Left lobe of liver (tissue), 2 donors: ENCODE measurements around the gene MYEOV. TPM values are rescaled to one million over a fixed set of nuclear protein-coding genes. Genes with fewer than 3 reads are reported as not detected.
A peak's percentile ranks its signal among the peaks of the same experiment; 100 is the strongest.

ENCODE experiments used
- ATAC-seq: fragments of 200-7000 bp; cut with Tn5 transposase; one replicate; pipeline ENCODE4 v1.9.1; 2020; ENCODE audit warnings: mild to moderate bottlenecking, moderate library complexity
- DNase-seq: peaks from one replicate; pipeline ENCODE4 v3.0.0-alpha.2; 2020; ENCODE audit warnings: low spot score
- total RNA-seq: library from RNA; stranded (reverse); gene quantifications from one replicate; pipeline ENCODE4 v1.2.1, GENCODE V29; 2021
- donor health status: DM: no; HTN: no; CAD: no; lungs with moderate emphysema.
- donor health status: DM: no; HTN: yes; CAD: no.

The MYEOV gene
- total RNA-seq, 1 donor from 2014 or later = 0.78 TPM

DNA sequence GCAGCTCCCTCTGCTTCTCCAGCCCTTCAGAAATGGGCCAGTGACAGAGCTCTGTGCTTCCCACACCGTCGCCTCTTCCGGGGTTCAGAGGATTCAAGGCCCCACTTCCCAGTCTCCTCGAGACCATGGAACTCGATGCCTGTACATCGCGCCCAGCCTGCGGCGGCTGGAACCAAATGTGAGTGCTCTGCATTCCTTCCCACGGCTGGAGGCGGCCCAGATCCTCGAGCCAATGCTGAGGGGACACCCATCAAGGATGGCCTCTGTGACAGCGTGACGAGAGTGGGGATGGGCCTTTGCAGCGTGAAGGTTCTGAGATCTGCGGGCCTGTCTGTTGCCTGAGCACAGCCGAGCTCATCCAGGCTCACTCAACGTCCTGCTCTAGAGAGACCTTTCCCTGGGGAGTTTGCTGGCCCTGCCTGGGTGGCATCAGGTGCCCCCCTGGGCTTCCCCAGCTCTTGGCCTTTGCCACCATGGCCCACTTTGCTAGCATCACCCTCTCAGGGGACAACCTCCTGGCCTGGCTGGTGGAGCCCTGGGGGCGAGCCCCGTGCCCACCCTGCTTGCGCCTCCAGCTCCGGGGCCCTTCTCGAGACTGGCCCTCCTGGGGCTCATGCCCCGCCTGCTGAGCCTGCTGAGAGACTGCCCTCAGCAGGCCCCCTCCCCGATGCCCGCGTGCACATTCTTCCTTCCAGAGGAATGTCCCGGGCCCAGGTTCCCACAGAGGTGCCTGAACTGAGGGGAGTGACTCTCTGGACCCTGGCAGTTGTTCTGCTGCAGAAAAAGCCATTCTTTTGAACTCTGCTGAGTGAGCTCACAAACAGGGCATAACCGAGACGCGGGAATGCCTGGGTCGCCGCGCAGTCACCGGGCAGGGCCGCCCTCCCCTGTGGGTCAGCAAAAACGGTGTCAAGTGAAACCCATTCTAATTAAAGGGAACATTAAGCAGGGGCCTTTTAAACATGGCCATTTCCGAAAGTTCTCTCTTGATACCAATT lies 7.3 kb upstream of the MYEOV start:
- ATAC-seq = no peak
- no peak for DNase-seq

DNA sequence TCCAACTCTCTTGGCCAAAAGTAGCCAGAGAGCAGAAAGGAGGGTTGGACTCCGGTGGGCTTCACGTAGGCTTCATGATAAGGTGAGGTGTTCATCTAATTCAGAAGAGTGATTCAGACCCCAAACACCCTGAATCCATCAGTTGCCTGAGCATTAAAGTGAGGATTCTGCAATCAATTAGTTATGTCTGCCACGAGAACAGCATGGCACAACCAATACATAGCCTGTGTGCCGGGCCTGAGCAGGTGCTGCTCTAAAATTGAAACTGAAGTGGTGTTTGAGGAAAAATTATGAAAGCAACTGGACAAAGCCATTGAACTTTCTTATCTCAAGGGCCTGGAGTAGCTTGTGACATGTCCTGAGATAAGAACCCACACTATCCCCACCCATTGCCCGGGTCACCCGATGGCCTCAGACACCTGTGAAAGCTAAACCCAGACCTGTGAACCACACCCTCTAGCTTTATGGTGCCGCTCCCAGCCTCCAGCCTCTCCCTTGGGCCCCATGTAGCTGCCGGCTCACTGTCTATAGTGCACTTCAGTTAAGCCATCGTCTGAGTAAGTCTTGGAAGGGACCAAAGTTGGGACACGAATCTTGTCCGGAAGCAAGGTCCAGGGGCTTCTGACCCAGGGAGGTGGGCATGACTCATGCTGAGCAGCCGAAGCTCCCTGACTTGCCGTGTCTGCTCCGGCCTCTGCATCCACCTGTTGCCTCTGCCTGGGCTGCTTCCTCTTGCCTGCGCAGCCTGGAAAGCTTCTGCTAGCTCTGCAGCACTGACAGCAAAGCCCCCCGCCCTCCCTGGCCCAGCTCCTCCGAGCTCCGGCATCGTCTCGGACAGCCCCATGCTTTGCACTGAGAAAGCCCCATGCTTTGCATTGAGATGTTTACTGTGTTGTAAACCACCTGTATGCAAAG lies 5.7 kb upstream of the MYEOV start:
- DNase-seq = no peak
- peak; percentile 61 for ATAC-seq

DNA sequence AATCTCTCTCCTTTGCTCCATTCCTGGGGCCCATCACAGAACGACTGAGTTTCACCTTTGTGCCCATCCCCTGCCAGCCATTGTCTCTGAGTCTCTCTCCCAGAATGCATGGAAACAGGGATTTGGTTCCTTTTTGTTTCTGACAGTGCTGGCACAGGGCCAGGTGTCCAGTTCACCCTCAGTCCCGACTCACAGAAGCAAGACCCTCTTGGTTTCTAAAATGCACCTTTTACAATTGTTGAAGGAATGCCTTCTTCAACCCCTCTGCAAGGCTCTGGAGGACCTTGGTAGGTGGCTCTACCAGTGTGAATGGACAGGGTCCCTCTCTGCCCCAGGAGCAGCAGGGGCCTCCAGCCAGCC lies 5.1 kb upstream of the MYEOV start:
- DNase-seq (no peak), ATAC-seq (no peak)

- ATAC-seq = no peak
- no peak for DNase-seq
Measured at GRCh38 chr11:69290806-69291205, 3.1 kb upstream of the MYEOV start.

GRCh38 chr11:69291459-69292110 lies 2.4 kb upstream of the MYEOV start:
- DNase-seq (no peak), ATAC-seq (no peak)

GRCh38 chr11:69292221-69292648 lies 1.7 kb upstream of the MYEOV start:
- DNase-seq (no peak), ATAC-seq (peak; percentile 30)

GRCh38 chr11:69293087-69293486 lies 868 bp upstream of the MYEOV start:
- DNase-seq (no peak), ATAC-seq (no peak)

- no peak for DNase-seq
- ATAC-seq = no peak
Measured at GRCh38 chr11:69294571-69295078, 670 bp downstream of the MYEOV start.

DNA sequence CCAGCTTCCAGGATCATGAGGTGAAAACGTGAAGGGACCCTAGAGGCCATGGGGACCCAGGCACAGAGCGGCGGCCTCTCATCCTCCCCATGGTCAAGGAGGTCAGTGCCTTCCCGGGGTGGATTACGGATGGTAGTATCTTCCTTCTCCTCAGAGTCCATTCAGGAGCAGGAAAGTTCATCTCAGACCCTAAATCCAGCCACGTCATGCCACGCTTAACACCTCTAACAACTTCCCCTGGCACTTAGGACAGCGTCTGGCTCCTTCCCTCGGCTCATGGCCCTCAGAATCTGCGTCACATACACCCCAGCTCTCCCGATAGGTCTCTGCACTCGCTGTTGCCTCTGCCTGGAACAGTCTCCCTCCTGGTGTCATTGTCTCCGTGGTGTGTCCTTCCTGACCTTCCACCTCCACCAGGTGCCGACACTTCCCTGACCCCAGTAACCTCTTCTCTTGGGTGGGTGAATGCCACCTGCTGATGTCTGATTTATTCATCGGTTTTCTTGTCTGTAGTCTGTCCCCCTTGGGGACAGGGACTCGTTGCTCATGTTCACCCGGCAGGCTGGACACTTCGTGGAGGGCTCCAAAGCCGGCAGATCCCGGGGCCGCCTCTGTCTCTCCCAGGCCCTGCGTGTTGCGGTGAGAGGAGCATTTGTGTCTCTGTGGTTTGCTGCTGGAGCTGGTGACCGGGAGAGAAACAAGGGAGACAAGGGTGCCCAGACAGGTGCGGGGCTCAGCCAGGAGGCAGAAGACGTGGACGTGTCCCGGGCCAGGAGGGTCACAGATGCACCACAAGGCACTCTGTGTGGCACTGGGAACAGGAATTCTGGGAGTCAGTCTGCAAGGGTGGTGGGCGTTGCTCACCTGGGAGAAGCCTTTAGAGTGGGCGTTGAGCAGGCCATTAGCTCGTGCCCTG lies 1.4 kb downstream of the MYEOV start:
- no peak for ATAC-seq

GRCh38 chr11:69295995-69296889 lies 2.3 kb downstream of the MYEOV start:
- ATAC-seq = peak; percentile 72
- DNase-seq = peak; percentile 79

More for the DNA sequence above, 1.4 kb downstream of the MYEOV start:
- no peak for DNase-seq

- DNase-seq = peak; percentile 79
- ATAC-seq = peak; percentile 18
Measured at GRCh38 chr11:69296890-69297786, 3.2 kb downstream of the MYEOV start.

GRCh38 chr11:69297787-69298266 lies 3.9 kb downstream of the MYEOV start:
- ATAC-seq (no peak), DNase-seq (no peak)

GRCh38 chr11:69298267-69299022 lies 4.5 kb downstream of the MYEOV start:
- DNase-seq (no peak), ATAC-seq (peak; percentile 25)

GRCh38 chr11:69299023-69299461 lies 5.1 kb downstream of the MYEOV start:
- DNase-seq (no peak), ATAC-seq (no peak)

GRCh38 chr11:69299572-69299971 lies 5.6 kb downstream of the MYEOV start:
- no peak for DNase-seq

More at GRCh38 chr11:69299572-69299971, 5.6 kb downstream of the MYEOV start:
- no peak for ATAC-seq
